HG02798 (cell line): ENCODE results near the gene GLB1L3.
"Not testable (repeated sequence)": the region's sequence is repeated elsewhere in the genome, so short reads cannot be mapped to it uniquely, and the experiment has no call there.

Experiments
- ATAC-seq: cut with Tn5 transposase; IDR thresholded peaks from one replicate; pipeline ENCODE4 v1.9.1; 2021; ENCODE audit warnings: mild to moderate bottlenecking; ENCODE audit not compliant: unreplicated experiment, poor library complexity

Gene GLB1L3

DNA sequence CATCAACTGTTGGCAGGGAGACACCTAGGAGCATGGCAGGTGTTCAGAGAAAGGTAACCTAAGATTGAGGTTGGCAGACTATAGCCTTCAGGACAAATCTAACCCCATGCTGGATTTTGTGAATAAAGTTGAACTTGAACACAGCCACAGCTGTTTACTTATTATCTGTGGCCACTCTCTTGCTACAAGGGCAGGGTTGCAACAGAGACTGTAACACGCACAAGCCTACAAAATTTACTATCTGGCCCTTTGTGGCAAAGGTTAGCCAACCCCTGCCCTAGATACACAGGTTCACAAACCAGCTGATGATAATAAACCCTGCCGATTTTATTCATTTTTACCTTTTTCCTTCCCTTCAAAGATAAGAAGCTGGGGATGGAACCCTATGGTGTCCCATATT is 25.5 kb upstream of the GLB1L3 start:
- ATAC-seq = no peak

GRCh38 chr11:134252346-134253187 is 23.6 kb upstream of the GLB1L3 start:
- ATAC-seq = no peak

DNA sequence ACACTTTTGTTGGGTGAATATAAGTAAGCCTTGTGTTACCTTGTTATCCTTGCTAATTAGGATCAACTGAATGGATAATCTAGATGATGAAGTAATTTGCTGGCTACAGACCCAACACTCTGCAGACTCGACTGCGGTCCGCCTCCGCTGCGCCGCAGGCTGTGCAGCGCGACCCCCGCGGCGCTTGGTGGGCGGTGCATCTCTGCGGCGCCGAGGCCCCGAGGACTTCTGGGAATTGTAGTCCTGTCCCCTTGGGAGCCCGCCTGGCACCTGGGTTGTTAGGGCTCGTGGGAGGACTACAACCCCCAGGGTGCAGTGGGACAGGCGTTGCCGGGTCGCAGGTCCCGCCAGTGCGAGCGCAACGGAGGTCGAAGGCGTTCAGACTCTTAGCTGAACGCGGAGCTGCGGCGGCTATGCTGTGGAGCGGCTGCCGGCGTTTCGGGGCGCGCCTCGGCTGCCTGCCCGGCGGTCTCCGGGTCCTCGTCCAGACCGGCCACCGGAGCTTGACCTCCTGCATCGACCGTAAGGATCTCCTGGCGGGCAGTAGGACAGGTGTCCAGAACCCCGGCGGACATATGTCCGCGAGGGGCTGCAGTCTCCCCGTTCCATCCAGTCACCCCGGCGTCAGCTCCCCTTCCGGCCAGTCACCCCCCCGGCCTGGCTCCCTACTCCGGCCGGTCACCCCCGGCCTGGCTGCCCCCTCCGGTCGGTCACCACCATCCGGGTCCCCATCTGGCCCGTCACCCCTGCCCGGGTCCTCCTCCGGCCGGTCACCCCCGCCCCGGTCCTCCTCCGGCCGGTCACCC is 22.8 kb upstream of the GLB1L3 start, which contains the start of the genes ACAD8 and THYN1:
Gene ACAD8, plus strand, starts transcription at position 381 of the 806 bp plus-strand sequence. Its CDS starts 33 bp downstream, at position 414.
Gene THYN1, minus strand, starts transcription at position 165 of the 806 bp plus-strand sequence. CDS start 470 bp downstream, outside the sequence.
- ATAC-seq = peak; percentile 100

GRCh38 chr11:134254433-134255183 is 21.6 kb upstream of the GLB1L3 start:
- no peak for ATAC-seq

DNA sequence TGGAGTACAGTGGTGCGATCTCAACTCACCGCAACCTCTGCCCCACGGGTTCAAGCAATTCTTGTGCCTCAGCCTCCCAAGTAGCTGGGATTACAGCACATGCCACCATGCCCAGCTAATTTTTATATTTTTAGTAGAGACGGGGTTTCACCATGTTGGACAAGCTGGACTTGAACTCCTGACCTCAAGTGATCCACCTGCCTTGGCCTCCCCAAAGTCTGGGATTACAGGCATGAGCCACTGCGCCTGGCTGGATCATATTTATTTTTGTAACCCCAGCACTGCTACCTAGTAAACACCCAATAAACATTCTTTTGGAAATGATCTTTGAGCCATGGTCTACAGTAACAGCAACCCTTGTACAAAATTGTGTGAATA is 21.0 kb upstream of the GLB1L3 start:
- ATAC-seq = not testable (repeated sequence)

DNA sequence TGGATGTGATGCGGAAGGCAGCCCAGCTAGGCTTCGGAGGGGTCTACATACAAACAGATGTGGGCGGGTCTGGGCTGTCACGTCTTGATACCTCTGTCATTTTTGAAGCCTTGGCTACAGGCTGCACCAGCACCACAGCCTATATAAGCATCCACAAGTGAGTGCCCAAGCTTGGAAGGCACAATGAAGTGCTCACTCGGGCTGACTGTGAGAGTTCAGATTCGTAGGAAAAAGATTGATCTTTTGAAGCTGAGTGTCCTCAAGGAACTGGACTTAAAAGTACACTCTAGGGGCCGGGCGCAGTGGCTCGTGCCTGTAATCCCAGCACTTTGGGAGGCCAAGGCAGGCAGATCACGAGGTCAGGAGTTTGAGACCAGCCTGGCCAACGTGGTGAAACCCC is 19.1 kb upstream of the GLB1L3 start:
- ATAC-seq = no peak

DNA sequence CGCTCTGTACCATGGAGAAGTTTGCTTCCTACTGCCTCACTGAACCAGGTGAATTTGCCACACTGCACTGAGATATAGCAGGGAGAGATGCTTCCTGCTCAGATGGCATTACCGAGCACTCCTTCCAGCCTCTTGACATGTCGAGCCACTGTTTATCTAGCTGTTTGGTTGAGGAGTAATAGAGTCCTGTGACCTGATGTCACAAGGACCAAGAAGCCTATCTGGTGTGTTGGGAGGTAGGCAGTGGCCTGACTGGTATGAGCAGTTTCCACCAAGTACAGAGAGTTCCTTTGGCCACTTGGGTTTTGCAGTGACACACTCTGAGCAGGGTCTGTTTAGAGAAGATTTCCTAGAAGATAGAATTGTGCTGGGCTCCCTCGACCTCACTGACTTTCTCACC is 17.6 kb upstream of the GLB1L3 start:
- no peak for ATAC-seq

- no peak for ATAC-seq
Observed at GRCh38 chr11:134260503-134260902, 15.7 kb upstream of the GLB1L3 start.

DNA sequence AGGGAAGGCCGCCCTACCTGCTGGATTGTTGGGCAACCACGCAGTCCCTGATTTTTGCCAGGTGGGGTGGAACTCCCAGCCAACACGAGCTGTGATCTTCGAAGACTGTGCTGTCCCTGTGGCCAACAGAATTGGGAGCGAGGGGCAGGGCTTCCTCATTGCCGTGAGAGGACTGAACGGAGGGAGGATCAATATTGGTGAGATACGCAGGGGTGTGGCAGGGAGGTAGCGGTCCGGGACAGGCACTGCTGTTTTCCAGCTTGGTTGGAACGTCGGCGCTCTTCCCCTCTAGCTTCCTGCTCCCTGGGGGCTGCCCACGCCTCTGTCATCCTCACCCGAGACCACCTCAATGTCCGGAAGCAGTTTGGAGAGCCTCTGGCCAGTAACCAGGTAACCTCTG is 15.2 kb upstream of the GLB1L3 start:
- no peak for ATAC-seq

DNA sequence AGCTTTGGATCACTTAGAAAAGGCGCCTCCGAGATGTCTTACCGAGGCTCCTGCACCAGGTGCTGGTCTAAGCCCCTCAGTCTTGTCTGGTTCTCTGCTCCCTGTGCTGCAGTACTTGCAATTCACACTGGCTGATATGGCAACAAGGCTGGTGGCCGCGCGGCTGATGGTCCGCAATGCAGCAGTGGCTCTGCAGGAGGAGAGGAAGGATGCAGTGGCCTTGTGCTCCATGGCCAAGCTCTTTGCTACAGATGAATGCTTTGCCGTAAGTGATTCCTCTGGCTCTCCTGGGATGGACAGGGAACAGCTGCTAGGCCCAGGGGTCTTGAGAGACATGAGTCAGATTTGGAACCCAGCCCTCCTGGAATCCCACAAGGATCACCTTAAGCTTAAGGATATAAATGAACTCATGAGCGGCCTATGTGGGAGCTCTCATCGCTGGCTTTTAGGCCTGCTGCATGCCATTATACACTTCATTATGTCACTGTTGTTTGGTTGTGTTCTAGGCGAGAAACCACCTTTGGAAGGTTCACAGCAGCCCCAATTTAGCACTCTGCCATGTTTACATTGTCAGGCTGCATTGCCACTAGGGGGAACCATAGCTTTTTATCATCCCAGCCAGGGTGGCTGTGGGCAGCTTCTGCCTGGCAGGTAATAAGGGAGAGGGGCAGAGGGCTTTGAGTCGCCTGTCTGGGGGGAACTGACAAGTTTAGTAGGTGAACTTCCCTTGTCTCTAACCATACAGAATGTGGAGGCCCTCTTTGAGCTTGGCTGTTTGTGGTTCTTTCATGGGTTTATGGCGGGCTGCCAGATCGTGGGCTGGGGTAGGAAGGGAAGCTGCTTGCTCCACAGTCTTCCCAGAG is 14.3 kb upstream of the GLB1L3 start:
- no peak for ATAC-seq

GRCh38 chr11:134264966-134265764 is 11.0 kb upstream of the GLB1L3 start:
- ATAC-seq = no peak

- no peak for ATAC-seq
Observed at GRCh38 chr11:134266440-134266839, 9.7 kb upstream of the GLB1L3 start.

DNA sequence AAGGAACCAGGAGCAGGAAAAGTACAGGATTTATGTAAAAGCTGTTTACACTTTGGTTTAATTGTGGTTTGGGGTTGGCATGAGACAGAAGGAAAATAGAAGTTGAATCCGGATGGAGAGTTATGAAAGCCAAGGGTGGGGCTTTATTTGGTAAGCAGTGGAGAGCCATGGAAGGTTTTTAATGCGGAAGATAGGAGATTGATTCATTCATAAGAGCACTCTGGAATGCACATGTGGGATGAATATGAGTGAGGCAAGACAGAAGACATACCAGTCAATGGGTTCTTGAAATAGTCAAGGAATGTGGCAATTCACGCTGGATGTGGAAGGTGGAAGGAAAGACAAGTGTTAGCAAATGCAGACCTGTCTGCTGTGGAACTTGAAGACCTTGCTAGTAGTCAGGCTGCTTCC is 9.3 kb upstream of the GLB1L3 start:
- ATAC-seq = no peak

- ATAC-seq = no peak
Observed at GRCh38 chr11:134267461-134267860, 8.7 kb upstream of the GLB1L3 start.

GRCh38 chr11:134267966-134268365 is 8.2 kb upstream of the GLB1L3 start:
- ATAC-seq = no peak

DNA sequence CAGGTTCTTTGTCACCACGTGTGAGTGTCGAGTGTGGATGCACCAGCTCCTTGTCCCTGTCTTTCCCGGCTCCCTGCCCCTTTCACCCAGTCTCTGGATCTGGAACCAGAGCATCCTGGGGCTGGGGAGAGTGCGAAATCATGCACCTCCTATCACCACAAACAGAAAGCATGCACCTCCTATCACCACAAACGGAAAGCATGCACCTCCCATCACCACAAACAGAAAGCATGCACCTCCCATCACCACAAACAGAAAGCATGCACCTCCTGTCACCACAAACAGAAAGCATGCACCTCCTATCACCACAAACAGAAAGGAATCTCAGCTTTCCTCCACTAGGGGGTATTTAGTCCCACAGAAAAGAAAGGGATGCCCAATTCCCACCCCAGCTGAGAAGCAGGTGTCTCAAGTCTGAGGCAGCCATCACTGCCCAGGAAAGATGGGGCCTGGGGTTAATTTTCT is 5.9 kb upstream of the GLB1L3 start:
- no peak for ATAC-seq

DNA sequence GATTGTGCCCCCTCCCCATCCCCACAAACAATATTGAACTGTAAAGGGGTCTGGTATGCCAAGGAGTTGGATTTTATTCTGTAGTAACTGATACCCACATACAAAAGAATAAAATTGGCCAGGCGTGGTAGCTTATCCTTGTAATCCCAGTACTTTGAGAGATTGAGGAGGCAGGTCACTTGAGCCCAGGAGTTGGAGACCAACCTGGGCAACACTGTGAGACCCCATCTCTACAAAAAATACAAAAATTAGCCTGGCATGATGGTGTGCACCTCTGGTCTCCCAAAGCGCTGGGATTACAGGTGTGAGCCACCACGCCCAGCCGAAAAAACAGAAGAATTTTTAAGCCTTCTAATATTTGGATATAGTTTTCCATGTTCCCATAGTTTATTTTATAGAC is 4.2 kb upstream of the GLB1L3 start:
- no peak for ATAC-seq

DNA sequence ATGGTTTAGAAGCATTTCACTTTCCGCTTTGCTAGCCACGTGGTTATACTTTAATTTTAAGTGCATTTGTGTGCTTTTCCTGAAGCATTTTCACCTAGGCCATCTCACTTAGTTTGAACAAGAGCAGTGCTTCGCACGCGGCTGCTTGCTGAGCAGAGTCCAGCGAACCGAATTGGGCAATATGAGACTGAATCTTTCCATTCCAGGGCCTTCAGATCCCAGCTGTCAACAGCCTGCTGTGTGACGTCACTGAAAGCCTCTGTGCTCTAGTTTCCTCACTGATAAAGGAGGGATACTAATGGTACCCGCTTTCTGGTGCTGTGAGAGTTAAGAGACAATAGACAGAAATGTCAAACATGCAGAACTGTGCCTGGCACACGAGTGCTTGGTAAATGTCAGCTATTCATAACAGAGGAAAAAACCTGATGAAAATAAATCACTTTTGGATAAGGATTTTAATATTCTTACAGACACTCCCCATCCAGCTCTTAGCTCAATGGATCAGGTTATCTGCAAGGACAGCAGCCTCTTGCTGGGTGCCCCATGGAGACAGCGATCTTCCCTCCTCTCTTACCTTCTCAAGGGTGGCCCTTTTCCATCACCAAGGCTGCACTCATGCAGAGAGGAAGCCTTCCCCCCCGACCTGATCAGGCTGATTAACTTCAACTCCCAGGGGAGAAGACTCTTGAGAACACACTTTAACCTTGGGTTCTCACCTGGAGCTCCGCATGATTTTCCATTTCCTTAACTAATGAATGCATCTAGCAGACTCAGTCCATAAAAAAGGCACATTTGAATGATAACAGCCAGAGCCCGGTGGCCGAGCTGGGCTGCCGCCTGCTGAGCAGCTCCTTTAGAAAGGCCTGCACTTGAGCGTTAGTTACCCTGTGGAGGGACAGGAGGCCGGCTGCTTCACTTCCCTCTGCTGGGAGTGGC is 3.5 kb upstream of the GLB1L3 start:
- ATAC-seq = no peak
